ENCODE results near the gene UNC45A. TPM values are rescaled to one million over a fixed set of nuclear protein-coding genes. Genes with fewer than 3 reads are reported as not detected.

UNC45A gene
- total RNA-seq, 1 experiment from 2014 or later = 58.4 TPM

Small RNA genes within 50 kb of the gene (small RNA-seq; reads per million reads assigned to genes)
- 0 reads per million in 2 experiments for gene RF00019

Other genes with a start within 250 kb of the UNC45A start
- gene BLM, start 217.9 kb upstream of the UNC45A start, total RNA-seq (2014; rRNA removed; shearing (Covaris generic)) = 41.3 and 41.9 TPM in 2 replicates
- gene FURIN, start 66.7 kb upstream of the UNC45A start, total RNA-seq (2014; rRNA removed; shearing (Covaris generic)) = 38.3 and 40.7 TPM in 2 replicates
- gene FES, start 50.8 kb upstream of the UNC45A start, total RNA-seq (2014; rRNA removed; shearing (Covaris generic)) = 0.16 TPM in 1 of 2 replicates, not detected in the other
- 4.7 and 6.8 TPM in 2 replicates for gene MAN2A2, start 32.0 kb upstream of the UNC45A start, total RNA-seq (2014; rRNA removed; shearing (Covaris generic))
- gene HDDC3, start 2.7 kb upstream of the UNC45A start, total RNA-seq (2014; rRNA removed; shearing (Covaris generic)) = 17.0 and 17.6 TPM in 2 replicates
- gene RCCD1, start 19.6 kb downstream of the UNC45A start, total RNA-seq (2014; rRNA removed; shearing (Covaris generic)) = 9.9 and 10.1 TPM in 2 replicates
- 92.3 and 109 TPM in 2 replicates for gene PRC1, start 59.2 kb downstream of the UNC45A start, total RNA-seq (2014; rRNA removed; shearing (Covaris generic))
- gene VPS33B, start 87.3 kb downstream of the UNC45A start, total RNA-seq (2014; rRNA removed; shearing (Covaris generic)) = 16.1 and 18.8 TPM in 2 replicates
- 0.11 and 0.18 TPM in 2 replicates for gene SV2B, start 165.0 kb downstream of the UNC45A start, total RNA-seq (2014; rRNA removed; shearing (Covaris generic))